ENCODE results near the gene ARSK.

ARSK gene

GRCh38 chr5:95557841-95558240, 2.9 kb downstream of the ARSK start:
- TF ChIP-seq CTCF (IDR thresholded peaks at IDR 0.05; ENCODE audit: low read depth, low read length, missing control alignments), result no peak
- DNase-seq (ENCODE audit: low read depth), result no peak
- no peak overlapping the region for H3K4me3 ChIP-seq (ENCODE audit: low read depth, low read length)

GRCh38 chr5:95562282-95562681, 7.4 kb downstream of the ARSK start:
- TF ChIP-seq CTCF (IDR thresholded peaks at IDR 0.05; ENCODE audit: low read depth, low read length, missing control alignments), result no peak
- no peak for DNase-seq (ENCODE audit: low read depth)
- H3K4me3 ChIP-seq (ENCODE audit: low read depth, low read length), result no peak overlapping the region

GRCh38 chr5:95563367-95563766, 8.5 kb downstream of the ARSK start:
- no peak overlapping the region for H3K4me3 ChIP-seq (ENCODE audit: low read depth, low read length)
- no peak for TF ChIP-seq CTCF (IDR thresholded peaks at IDR 0.05; ENCODE audit: low read depth, low read length, missing control alignments)
- DNase-seq (ENCODE audit: low read depth), result no peak

GRCh38 chr5:95564450-95564849, 9.5 kb downstream of the ARSK start:
- no peak for TF ChIP-seq CTCF (IDR thresholded peaks at IDR 0.05; ENCODE audit: low read depth, low read length, missing control alignments)
- no peak for DNase-seq (ENCODE audit: low read depth)
- H3K4me3 ChIP-seq (ENCODE audit: low read depth, low read length), result no peak overlapping the region

GRCh38 chr5:95565280-95565920, 10.5 kb downstream of the ARSK start:
- no peak overlapping the region for H3K4me3 ChIP-seq (ENCODE audit: low read depth, low read length)
- no peak for DNase-seq (ENCODE audit: low read depth)
- no peak for TF ChIP-seq CTCF (IDR thresholded peaks at IDR 0.05; ENCODE audit: low read depth, low read length, missing control alignments)

- DNase-seq (ENCODE audit: low read depth), result no peak
- H3K4me3 ChIP-seq (ENCODE audit: low read depth, low read length), result no peak overlapping the region
- TF ChIP-seq CTCF (IDR thresholded peaks at IDR 0.05; ENCODE audit: low read depth, low read length, missing control alignments), result no peak
These were observed 17.1 kb downstream of the ARSK start for GRCh38 chr5:95572016-95572415.

GRCh38 chr5:95581576-95581975, 26.7 kb downstream of the ARSK start:
- H3K4me3 ChIP-seq (ENCODE audit: low read depth, low read length), result no peak overlapping the region
- no peak for DNase-seq (ENCODE audit: low read depth)
- TF ChIP-seq CTCF (IDR thresholded peaks at IDR 0.05; ENCODE audit: low read depth, low read length, missing control alignments), result no peak

Measured in GM12864 (cell line).